BLaER1 treated with 17β-estradiol and CSF1 and Interleukin-3, amounts not matched to agents 10 nM and 100 nM (cell line): ENCODE data around the gene PTGER1.

Source experiments
- H3K27ac ChIP-seq, 11 experiments: shearing (Covaris generic); formaldehyde crosslinking; 2 replicates each; pipeline ENCODE4 v1.8.1; 2022
- H3K27me3 ChIP-seq, 11 experiments: shearing (Covaris generic); formaldehyde crosslinking; 2 replicates each; pipeline ENCODE4 v1.8.1; 2022
- H3K36me3 ChIP-seq, 11 experiments: shearing (Covaris generic); formaldehyde crosslinking; 2 replicates each; pipeline ENCODE4 v1.8.1; 2022
- H3K4me1 ChIP-seq, 10 experiments: shearing (Covaris generic); formaldehyde crosslinking; 2 replicates each; pipeline ENCODE4 v1.8.1; 2022
- H3K4me2 ChIP-seq, 11 experiments: shearing (Covaris generic); formaldehyde crosslinking; 2 replicates each; pipeline ENCODE4 v1.8.1; 2022
- H3K4me3 ChIP-seq, 10 experiments: shearing (Covaris generic); formaldehyde crosslinking; 2 replicates each; pipeline ENCODE4 v1.8.1; 2022
- H3K9ac ChIP-seq, 11 experiments: shearing (Covaris generic); formaldehyde crosslinking; 2 replicates each; pipeline ENCODE4 v1.8.1; 2022
- H3K9me3 ChIP-seq, 11 experiments: shearing (Covaris generic); formaldehyde crosslinking; replicated peaks in 1 of 11; 2 replicates each; pipeline ENCODE4 v1.8.1; 2022
- H4K20me1 ChIP-seq, 11 experiments: shearing (Covaris generic); formaldehyde crosslinking; 2 replicates each; pipeline ENCODE4 v1.8.1; 2022
- Cebpa-rat ChIP-seq, 11 experiments: shearing (Covaris generic); IDR thresholded peaks; 2 replicates each; pipeline ENCODE4 v1.8.1; 2022

The PTGER1 gene

GRCh38 chr19:14425696-14426138 is 49.4 kb downstream of the PTGER1 start:
- H3K4me2 ChIP-seq, result no peak overlapping the region
- no peak overlapping the region for H3K4me3 ChIP-seq
- H3K27ac ChIP-seq, result no peak overlapping the region
- no peaks in the 10 kb centered on the region for H4K20me1 ChIP-seq
- no peak overlapping the region for H3K9ac ChIP-seq
- H3K9me3 ChIP-seq, result no peaks in the 10 kb centered on the region
- no peaks in the 10 kb centered on the region for H3K36me3 ChIP-seq
- no peak for TF ChIP-seq Cebpa-rat (IDR thresholded peaks at IDR 0.05)
- H3K27me3 ChIP-seq, result no peaks in the 10 kb centered on the region
- H3K4me1 ChIP-seq, result peaks cover 17 to 33% (median 29%) of the 10 kb centered on the region in 10 experiments
